ENCODE measurements around the gene KRTAP10-7. TPM values are rescaled to one million over a fixed set of nuclear protein-coding genes. Genes with fewer than 3 reads are reported as not detected.
"Not testable (repeated sequence)": the region's sequence is repeated elsewhere in the genome, so short reads cannot be mapped to it uniquely, and the experiment has no call there.

KRTAP10-7 gene
- polyA plus RNA-seq, 4 donors: not detected

GRCh38 chr21:44590897-44591800 is 9.2 kb upstream of the KRTAP10-7 start:
- H3K4me1 ChIP-seq (ENCODE audit: control insufficient read depth in 3 of 3, insufficient read depth in 2 of 3, low read depth in 1 of 3, low read length in 2 of 3); DNase-seq; H3K9me3 ChIP-seq (ENCODE audit: control insufficient read depth in 2 of 2, insufficient read depth in 1 of 2, low read depth in 1 of 2, low read length in 1 of 2); FAIRE-seq; H3K4me3 ChIP-seq (ENCODE audit: low read depth in 1 of 3, low read length in 3 of 3); H3K36me3 ChIP-seq (ENCODE audit: control insufficient read depth in 3 of 3, insufficient read depth in 2 of 3, low read depth in 1 of 3, low read length in 3 of 3); H3K27me3 ChIP-seq (ENCODE audit: control insufficient read depth in 3 of 3, insufficient read depth in 3 of 3, low read length in 3 of 3); H3K27ac ChIP-seq (ENCODE audit: low read depth in 1 of 3, low read length in 2 of 3): not testable (repeated sequence)
- WGBS, 3 donors: 50 to 66% (median 52%) methylated on average over 13 to 18 of the region's 19 CpGs

- not testable (repeated sequence) for H3K27ac ChIP-seq (ENCODE audit: low read depth in 1 of 3, low read length in 2 of 3); DNase-seq; H3K4me3 ChIP-seq (ENCODE audit: low read depth in 1 of 3, low read length in 3 of 3); H3K9me3 ChIP-seq (ENCODE audit: control insufficient read depth in 2 of 2, insufficient read depth in 1 of 2, low read depth in 1 of 2, low read length in 1 of 2); H3K36me3 ChIP-seq (ENCODE audit: control insufficient read depth in 3 of 3, insufficient read depth in 2 of 3, low read depth in 1 of 3, low read length in 3 of 3); FAIRE-seq; H3K4me1 ChIP-seq (ENCODE audit: control insufficient read depth in 3 of 3, insufficient read depth in 2 of 3, low read depth in 1 of 3, low read length in 2 of 3); H3K27me3 ChIP-seq (ENCODE audit: control insufficient read depth in 3 of 3, insufficient read depth in 3 of 3, low read length in 3 of 3)
- WGBS, 3 donors: 20 to 59% (median 42%) methylated on average over 4 of the region's 4 CpGs
Measured at GRCh38 chr21:44591801-44592130, 8.6 kb upstream of the KRTAP10-7 start.

GRCh38 chr21:44592446-44593311 is 7.7 kb upstream of the KRTAP10-7 start, which contains the start of gene KRTAP10-6:
Gene KRTAP10-6 (minus strand): TSS chr21:44592505. CDS start chr21:44592484, 21 bp downstream.
- Histone ChIP-seq H3K4me1 (ENCODE audit: control insufficient read depth in 3 of 3, insufficient read depth in 2 of 3, low read depth in 1 of 3, low read length in 2 of 3) (no peaks in the 10 kb centered on the region), H3K27ac (ENCODE audit: low read depth in 1 of 3, low read length in 2 of 3) (no peak within 1 kb of the TSS), H3K9me3 (ENCODE audit: control insufficient read depth in 2 of 2, insufficient read depth in 1 of 2, low read depth in 1 of 2, low read length in 1 of 2) (no peaks in the 10 kb centered on the region), H3K36me3 (ENCODE audit: control insufficient read depth in 3 of 3, insufficient read depth in 2 of 3, low read depth in 1 of 3, low read length in 3 of 3) (no peaks in the 10 kb centered on the region), H3K27me3 (ENCODE audit: control insufficient read depth in 3 of 3, insufficient read depth in 3 of 3, low read length in 3 of 3) (peaks cover 0 to 6% (median 4%) of the 10 kb centered on the region in 3 donors), H3K4me3 (ENCODE audit: low read depth in 1 of 3, low read length in 3 of 3) (no peak within 1 kb of the TSS)
- DNase-seq: no peak
- FAIRE-seq: no peak
- WGBS, 3 donors: 55 to 61% (median 61%) methylated on average over 31 to 33 of the region's 33 CpGs

DNA sequence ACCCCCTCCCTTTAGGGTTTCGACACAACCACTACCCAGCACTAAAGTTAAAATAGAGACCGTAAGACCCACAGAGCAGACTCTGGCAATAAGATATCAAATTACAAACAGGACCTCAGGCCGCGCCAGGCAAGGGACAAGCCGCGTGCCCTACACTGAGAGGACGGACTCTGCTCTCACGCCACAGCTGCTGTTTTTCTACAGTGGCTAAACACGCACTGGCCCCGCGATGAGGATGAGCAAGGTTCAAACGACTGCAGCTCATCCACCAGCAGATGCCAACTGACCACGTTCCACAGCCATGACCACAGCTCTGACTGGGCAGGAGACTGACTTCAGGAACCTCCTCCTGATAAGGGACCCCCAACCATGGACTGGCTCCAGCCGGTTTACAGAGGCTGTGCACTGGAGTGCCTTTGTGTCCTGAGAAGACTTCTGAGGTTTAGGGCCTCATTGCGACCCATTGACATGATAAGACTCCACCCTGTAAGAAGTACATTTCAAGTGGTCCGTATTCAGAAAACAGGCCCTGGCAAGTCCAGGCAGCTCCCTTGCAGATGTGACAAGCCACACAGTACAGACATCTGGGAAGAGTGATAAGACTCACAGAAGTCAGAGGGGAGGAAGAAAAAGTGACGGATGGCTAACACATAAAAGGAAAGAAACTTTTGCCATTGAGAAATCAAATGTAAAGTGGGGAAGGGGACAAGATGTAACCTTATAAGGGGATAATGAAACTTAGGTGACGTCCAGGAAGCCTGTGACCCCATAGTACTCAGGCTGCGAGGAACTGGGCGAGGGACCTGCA is 6.6 kb upstream of the KRTAP10-7 start:
- no peaks in the 10 kb centered on the region for H3K4me1 ChIP-seq (ENCODE audit: control insufficient read depth in 3 of 3, insufficient read depth in 2 of 3, low read depth in 1 of 3, low read length in 2 of 3)
- no peak overlapping the region for H3K27ac ChIP-seq (ENCODE audit: low read depth in 1 of 3, low read length in 2 of 3)
- no peak for FAIRE-seq
- peaks cover 0 to 6% (median 4%) of the 10 kb centered on the region in 3 donors for H3K27me3 ChIP-seq (ENCODE audit: control insufficient read depth in 3 of 3, insufficient read depth in 3 of 3, low read length in 3 of 3)
- 29 to 56% (median 40%) methylated on average over 20 of the region's 20 CpGs for WGBS, 3 donors
- no peak overlapping the region for H3K4me3 ChIP-seq (ENCODE audit: low read depth in 1 of 3, low read length in 3 of 3)
- H3K9me3 ChIP-seq (ENCODE audit: control insufficient read depth in 2 of 2, insufficient read depth in 1 of 2, low read depth in 1 of 2, low read length in 1 of 2): no peaks in the 10 kb centered on the region
- no peak for DNase-seq
- no peaks in the 10 kb centered on the region for H3K36me3 ChIP-seq (ENCODE audit: control insufficient read depth in 3 of 3, insufficient read depth in 2 of 3, low read depth in 1 of 3, low read length in 3 of 3)

GRCh38 chr21:44594406-44594916 is 5.9 kb upstream of the KRTAP10-7 start:
- peaks cover 0 to 3% of the 10 kb centered on the region in 2 donors for H3K9me3 ChIP-seq (ENCODE audit: control insufficient read depth in 2 of 2, insufficient read depth in 1 of 2, low read depth in 1 of 2, low read length in 1 of 2)
- FAIRE-seq (no peak), DNase-seq (no peak)
- H3K4me1 ChIP-seq (ENCODE audit: control insufficient read depth in 3 of 3, insufficient read depth in 2 of 3, low read depth in 1 of 3, low read length in 2 of 3): no peaks in the 10 kb centered on the region
- H3K27me3 ChIP-seq (ENCODE audit: control insufficient read depth in 3 of 3, insufficient read depth in 3 of 3, low read length in 3 of 3): peaks cover 0 to 6% (median 0%) of the 10 kb centered on the region in 3 donors
- 71 to 78% (median 72%) methylated on average over 12 of the region's 12 CpGs for WGBS, 3 donors
- no peak overlapping the region for H3K4me3 ChIP-seq (ENCODE audit: low read depth in 1 of 3, low read length in 3 of 3)
- H3K36me3 ChIP-seq (ENCODE audit: control insufficient read depth in 3 of 3, insufficient read depth in 2 of 3, low read depth in 1 of 3, low read length in 3 of 3): no peaks in the 10 kb centered on the region
- no peak overlapping the region for H3K27ac ChIP-seq (ENCODE audit: low read depth in 1 of 3, low read length in 2 of 3)

- Histone ChIP-seq H3K27ac (ENCODE audit: low read depth in 1 of 3, low read length in 2 of 3) (no peak overlapping the region), H3K27me3 (ENCODE audit: control insufficient read depth in 3 of 3, insufficient read depth in 3 of 3, low read length in 3 of 3) (peaks cover 0 to 6% (median 4%) of the 10 kb centered on the region in 3 donors), H3K4me1 (ENCODE audit: control insufficient read depth in 3 of 3, insufficient read depth in 2 of 3, low read depth in 1 of 3, low read length in 2 of 3) (no peaks in the 10 kb centered on the region), H3K36me3 (ENCODE audit: control insufficient read depth in 3 of 3, insufficient read depth in 2 of 3, low read depth in 1 of 3, low read length in 3 of 3) (no peaks in the 10 kb centered on the region), H3K9me3 (ENCODE audit: control insufficient read depth in 2 of 2, insufficient read depth in 1 of 2, low read depth in 1 of 2, low read length in 1 of 2) (peaks cover 0 to 3% of the 10 kb centered on the region in 2 donors), H3K4me3 (ENCODE audit: low read depth in 1 of 3, low read length in 3 of 3) (no peak overlapping the region)
- no peak for DNase-seq
- 68 to 76% (median 74%) methylated on average over 6 of the region's 6 CpGs for WGBS, 3 donors
- FAIRE-seq: no peak
Measured at GRCh38 chr21:44595524-44595923, 4.9 kb upstream of the KRTAP10-7 start.

DNA sequence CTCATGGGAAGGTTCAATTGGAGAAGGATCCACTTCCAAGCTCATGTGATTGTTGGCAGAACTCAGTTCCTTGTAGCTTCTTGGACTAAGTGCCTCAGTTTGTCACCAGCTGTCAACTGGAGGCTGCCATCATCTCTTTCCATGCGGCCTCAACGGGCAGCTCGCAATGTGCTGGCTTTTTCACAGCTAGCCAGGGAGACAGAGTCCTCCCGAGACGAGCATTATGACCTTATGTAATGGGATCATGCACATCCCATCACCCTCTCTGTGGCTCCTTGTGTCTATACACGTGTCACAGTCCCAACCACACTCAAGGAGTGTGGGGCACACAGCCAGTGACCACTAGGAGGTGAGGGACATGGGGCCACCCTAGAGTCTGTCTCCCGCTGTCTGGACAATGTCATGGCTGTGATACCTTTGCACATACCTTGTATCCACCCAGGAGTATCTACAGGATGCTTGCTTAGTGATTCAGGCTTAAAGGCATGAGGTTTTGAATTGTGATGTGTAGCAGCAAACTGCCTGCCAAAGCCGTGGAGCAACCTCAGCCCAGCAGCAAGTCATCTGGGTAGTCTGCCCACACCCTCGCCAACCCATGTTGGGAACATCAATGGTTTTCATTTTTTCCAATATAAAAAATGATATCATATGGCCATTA is 4.2 kb upstream of the KRTAP10-7 start:
- no peaks in the 10 kb centered on the region for H3K4me1 ChIP-seq (ENCODE audit: control insufficient read depth in 3 of 3, insufficient read depth in 2 of 3, low read depth in 1 of 3, low read length in 2 of 3)
- H3K4me3 ChIP-seq (ENCODE audit: low read depth in 1 of 3, low read length in 3 of 3): no peak overlapping the region
- peaks cover 0 to 3% of the 10 kb centered on the region in 2 donors for H3K9me3 ChIP-seq (ENCODE audit: control insufficient read depth in 2 of 2, insufficient read depth in 1 of 2, low read depth in 1 of 2, low read length in 1 of 2)
- DNase-seq (no peak), FAIRE-seq (no peak)
- no peak overlapping the region for H3K27ac ChIP-seq (ENCODE audit: low read depth in 1 of 3, low read length in 2 of 3)
- H3K27me3 ChIP-seq (ENCODE audit: control insufficient read depth in 3 of 3, insufficient read depth in 3 of 3, low read length in 3 of 3): peaks cover 0 to 6% (median 4%) of the 10 kb centered on the region in 3 donors
- 67 to 73% (median 67%) methylated on average over 9 of the region's 9 CpGs for WGBS, 3 donors
- H3K36me3 ChIP-seq (ENCODE audit: control insufficient read depth in 3 of 3, insufficient read depth in 2 of 3, low read depth in 1 of 3, low read length in 3 of 3): no peaks in the 10 kb centered on the region
